H1 (cell line): ENCODE data around the gene DNAJC7. TPM values are rescaled to one million over a fixed set of nuclear protein-coding genes. Genes with fewer than 3 reads are reported as not detected.

Source experiments
- BRCA1 ChIP-seq: IDR thresholded peaks from 2 replicates; pipeline ENCODE4 v1.6.1; 2012; ENCODE audit warnings: low read depth, low read length, improper control_type of control experiment
- polyA plus RNA-seq, 7 experiments: library from polyadenylated mRNA; depleted of rRNA in 3 of 7; stranded (reverse) in 5 of 7; unstranded in 2 of 7; fragments of >200 nt in 5 of 7; fragments of 200-250 nt in 2 of 7; gene quantifications; 1 replicate in 5 of 7; 2 replicates in 1 of 7; 4 replicates in 1 of 7; pipeline versions ENCODE4 v1.2.1 to v1.2.3, GENCODE V29; 2011 to 2013; ENCODE audit warnings: missing spikeins in 2 of 7, mixed read lengths in 2 of 7
- total RNA-seq: library from RNA; stranded (reverse); fragmentation: NEBNext Ultra II Directional; extraction: Animal tissue kit (Norgen Biotek cat#: 25700); gene quantifications from 2 replicates; pipeline ENCODE4 v1.2.1, GENCODE V29; 2021
- TF ChIP-seq, protein P1 (sequence below): fragments of 300-600 bp; sonication (generic); IDR thresholded peaks from 2 replicates; pipeline ENCODE4 v1.7.1; 2012; ENCODE audit warnings: low read length, moderate library complexity, mild to moderate bottlenecking, inconsistent platforms; ENCODE audit not compliant: insufficient replicate concordance

DNAJC7 gene
- total and polyA plus RNA-seq, 2 of the 8 experiments (the other 6 are each of a cell fraction or from before 2014, with no cell fraction given), result 31.0 to 148 TPM

DNA sequence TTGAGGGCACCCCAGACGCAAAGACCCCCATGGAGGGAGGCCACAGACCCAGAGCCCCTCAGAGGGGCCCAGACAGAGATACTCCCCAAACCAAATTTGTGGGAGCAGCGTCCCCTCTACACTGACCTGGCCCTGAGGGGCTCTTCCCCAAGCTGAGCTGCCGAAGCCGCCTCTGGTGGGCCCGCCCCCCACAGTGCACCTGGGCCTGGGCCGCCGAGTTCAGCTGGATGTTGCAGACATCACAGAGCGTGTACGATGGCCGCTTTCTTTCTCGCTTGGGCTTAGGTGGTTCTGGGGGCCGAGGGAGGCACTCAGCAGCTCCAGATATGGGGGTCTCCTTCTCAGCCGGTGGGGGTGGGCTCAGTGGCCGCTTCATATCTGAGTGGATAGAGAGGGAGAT is 45.4 kb upstream of the DNAJC7 start (continued):
- TF ChIP-seq, protein P1, sequence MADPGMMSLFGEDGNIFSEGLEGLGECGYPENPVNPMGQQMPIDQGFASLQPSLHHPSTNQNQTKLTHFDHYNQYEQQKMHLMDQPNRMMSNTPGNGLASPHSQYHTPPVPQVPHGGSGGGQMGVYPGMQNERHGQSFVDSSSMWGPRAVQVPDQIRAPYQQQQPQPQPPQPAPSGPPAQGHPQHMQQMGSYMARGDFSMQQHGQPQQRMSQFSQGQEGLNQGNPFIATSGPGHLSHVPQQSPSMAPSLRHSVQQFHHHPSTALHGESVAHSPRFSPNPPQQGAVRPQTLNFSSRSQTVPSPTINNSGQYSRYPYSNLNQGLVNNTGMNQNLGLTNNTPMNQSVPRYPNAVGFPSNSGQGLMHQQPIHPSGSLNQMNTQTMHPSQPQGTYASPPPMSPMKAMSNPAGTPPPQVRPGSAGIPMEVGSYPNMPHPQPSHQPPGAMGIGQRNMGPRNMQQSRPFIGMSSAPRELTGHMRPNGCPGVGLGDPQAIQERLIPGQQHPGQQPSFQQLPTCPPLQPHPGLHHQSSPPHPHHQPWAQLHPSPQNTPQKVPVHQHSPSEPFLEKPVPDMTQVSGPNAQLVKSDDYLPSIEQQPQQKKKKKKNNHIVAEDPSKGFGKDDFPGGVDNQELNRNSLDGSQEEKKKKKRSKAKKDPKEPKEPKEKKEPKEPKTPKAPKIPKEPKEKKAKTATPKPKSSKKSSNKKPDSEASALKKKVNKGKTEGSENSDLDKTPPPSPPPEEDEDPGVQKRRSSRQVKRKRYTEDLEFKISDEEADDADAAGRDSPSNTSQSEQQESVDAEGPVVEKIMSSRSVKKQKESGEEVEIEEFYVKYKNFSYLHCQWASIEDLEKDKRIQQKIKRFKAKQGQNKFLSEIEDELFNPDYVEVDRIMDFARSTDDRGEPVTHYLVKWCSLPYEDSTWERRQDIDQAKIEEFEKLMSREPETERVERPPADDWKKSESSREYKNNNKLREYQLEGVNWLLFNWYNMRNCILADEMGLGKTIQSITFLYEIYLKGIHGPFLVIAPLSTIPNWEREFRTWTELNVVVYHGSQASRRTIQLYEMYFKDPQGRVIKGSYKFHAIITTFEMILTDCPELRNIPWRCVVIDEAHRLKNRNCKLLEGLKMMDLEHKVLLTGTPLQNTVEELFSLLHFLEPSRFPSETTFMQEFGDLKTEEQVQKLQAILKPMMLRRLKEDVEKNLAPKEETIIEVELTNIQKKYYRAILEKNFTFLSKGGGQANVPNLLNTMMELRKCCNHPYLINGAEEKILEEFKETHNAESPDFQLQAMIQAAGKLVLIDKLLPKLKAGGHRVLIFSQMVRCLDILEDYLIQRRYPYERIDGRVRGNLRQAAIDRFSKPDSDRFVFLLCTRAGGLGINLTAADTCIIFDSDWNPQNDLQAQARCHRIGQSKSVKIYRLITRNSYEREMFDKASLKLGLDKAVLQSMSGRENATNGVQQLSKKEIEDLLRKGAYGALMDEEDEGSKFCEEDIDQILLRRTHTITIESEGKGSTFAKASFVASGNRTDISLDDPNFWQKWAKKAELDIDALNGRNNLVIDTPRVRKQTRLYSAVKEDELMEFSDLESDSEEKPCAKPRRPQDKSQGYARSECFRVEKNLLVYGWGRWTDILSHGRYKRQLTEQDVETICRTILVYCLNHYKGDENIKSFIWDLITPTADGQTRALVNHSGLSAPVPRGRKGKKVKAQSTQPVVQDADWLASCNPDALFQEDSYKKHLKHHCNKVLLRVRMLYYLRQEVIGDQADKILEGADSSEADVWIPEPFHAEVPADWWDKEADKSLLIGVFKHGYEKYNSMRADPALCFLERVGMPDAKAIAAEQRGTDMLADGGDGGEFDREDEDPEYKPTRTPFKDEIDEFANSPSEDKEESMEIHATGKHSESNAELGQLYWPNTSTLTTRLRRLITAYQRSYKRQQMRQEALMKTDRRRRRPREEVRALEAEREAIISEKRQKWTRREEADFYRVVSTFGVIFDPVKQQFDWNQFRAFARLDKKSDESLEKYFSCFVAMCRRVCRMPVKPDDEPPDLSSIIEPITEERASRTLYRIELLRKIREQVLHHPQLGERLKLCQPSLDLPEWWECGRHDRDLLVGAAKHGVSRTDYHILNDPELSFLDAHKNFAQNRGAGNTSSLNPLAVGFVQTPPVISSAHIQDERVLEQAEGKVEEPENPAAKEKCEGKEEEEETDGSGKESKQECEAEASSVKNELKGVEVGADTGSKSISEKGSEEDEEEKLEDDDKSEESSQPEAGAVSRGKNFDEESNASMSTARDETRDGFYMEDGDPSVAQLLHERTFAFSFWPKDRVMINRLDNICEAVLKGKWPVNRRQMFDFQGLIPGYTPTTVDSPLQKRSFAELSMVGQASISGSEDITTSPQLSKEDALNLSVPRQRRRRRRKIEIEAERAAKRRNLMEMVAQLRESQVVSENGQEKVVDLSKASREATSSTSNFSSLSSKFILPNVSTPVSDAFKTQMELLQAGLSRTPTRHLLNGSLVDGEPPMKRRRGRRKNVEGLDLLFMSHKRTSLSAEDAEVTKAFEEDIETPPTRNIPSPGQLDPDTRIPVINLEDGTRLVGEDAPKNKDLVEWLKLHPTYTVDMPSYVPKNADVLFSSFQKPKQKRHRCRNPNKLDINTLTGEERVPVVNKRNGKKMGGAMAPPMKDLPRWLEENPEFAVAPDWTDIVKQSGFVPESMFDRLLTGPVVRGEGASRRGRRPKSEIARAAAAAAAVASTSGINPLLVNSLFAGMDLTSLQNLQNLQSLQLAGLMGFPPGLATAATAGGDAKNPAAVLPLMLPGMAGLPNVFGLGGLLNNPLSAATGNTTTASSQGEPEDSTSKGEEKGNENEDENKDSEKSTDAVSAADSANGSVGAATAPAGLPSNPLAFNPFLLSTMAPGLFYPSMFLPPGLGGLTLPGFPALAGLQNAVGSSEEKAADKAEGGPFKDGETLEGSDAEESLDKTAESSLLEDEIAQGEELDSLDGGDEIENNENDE, result no peak
- no peak for TF ChIP-seq BRCA1
